Stimulated activated CD4-positive, alpha-beta T cell treated with anti-CD3 and anti-CD28 coated beads, Interleukin-2, amount 100 ng/mL, for 4 hours (primary cell): Measurements from ENCODE around the gene OR1J4.
"Not testable (repeated sequence)": the region's sequence is repeated elsewhere in the genome, so short reads cannot be mapped to it uniquely, and the experiment has no call there.

ENCODE experiments used
- DNase-seq: peaks from one replicate; pipeline ENCODE4 v3.0.0-alpha.2; 2020; ENCODE audit warnings: low read depth

The OR1J4 gene, protein sequence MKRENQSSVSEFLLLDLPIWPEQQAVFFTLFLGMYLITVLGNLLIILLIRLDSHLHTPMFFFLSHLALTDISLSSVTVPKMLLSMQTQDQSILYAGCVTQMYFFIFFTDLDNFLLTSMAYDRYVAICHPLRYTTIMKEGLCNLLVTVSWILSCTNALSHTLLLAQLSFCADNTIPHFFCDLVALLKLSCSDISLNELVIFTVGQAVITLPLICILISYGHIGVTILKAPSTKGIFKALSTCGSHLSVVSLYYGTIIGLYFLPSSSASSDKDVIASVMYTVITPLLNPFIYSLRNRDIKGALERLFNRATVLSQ

DNA sequence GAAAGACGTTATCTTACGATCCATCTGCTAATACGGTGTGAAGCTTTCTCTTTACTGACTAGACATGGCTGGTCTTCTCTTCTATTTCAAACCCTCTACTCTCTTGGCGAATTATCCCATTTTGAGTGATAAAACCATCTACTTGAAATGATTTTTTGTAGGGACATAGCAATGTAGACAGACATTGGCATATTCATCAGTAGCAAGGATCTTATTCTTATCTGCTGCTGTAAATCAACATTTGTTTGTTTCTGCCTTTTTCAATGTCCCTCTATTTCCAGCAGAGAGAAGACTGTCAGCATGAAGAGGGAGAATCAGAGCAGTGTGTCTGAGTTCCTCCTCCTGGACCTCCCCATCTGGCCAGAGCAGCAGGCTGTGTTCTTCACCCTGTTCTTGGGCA, at the start of gene OR1J4:
OR1J4 (plus strand) TSS at position 301 of the 400 bp plus-strand sequence; CDS start at position 301, 0 bp downstream.
- DNase-seq: no peak

DNA sequence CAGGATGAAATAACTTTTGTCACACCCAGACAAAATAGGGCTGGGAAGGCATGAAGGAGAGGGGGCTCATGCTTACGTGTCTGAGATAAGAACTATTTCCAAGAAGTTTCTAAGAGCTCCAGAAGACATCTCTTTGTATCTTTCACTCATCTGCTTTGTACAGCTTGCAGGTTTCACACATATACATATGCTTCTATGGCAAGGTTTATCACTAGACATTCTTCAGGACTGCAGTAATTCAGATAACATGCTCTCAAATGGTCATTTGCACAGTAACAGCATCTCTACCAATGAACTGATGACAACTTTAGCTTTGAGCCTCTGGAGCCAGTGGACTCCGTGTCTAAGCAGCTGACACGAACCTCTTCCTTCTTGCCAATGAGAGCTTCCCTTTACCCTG, 44.4 kb upstream of the OR1J4 start:
- no peak for DNase-seq

DNA sequence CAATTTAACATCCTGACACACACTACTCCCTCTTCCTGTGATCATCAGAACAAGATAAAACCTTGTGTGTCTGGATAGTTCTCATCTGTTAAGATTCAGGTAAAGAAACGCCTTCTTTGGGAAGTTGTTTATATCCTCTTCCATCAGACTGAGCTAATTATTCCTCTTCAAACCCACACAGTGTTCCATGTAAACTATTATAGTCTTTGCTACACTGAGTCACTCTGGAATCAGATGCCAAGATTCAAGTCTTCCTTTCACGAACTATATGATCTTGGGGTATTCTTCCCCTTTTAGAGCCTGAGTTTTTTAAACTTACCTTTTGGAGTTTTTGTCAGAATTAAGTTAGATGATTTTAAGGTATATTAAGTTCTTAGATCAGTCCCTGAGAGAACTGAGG, 43.2 kb upstream of the OR1J4 start:
- DNase-seq: no peak

DNA sequence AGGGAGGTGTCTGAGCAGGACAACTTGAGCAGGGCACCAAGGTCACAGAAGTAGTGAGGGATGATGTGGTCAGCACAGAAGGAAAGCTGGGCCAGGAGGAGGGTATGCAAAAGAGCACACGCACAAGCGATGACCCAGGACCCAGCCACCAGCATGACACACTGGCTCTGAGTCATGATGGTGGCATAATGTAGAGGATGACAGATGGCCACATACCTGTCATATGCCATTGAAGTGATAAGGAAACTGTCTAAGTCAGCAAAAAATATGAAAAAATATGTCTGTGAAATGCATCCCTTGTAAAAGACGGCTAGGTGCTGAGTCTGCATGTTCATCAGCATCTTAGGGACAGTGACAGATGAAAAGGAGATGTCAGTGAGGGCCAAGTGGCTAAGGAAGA, 41.6 kb upstream of the OR1J4 start:
- DNase-seq: no peak

DNA sequence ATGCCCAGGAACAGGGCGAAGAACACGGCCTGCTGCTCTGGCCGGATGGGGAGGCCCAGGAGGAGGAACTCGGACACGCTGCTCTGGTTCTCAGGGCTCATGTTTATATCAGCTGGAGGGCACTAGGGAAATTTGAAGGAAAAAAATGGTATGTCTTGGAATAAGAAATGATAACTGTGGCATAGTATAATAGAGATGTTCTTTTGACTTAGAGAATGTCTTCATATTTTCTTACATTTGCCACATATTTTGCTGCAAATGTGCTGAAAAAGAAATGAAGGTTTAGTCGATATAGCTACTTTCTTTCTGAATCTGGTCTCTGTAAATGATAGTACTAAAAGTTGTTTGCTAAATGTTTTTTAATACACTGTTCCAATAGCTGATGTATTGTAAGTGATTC, 41.1 kb upstream of the OR1J4 start, which contains the start of gene OR1J1:
OR1J1 (minus strand) TSS at position 101 of the 400 bp plus-strand sequence; CDS start at position 101, 0 bp downstream.
- no peak for DNase-seq

DNA sequence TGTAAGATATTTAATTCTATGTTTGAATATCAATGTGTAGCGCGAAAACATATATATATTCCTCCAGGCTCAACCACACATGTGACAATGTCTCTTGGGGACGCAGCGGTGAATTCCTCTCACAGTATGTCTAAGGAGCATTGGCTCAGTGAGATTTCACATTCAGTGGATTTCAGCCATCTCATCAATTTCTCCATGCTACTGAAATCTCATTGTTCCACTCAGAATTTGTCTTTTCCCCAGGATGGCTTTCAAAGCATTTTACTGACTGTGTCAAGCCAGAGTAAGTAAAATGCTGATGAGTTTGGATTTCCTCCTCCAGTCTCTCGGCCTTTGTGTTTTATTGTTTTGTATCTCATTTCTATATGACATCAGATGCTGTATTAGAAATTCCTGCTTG, 39.9 kb upstream of the OR1J4 start:
- no peak for DNase-seq

DNA sequence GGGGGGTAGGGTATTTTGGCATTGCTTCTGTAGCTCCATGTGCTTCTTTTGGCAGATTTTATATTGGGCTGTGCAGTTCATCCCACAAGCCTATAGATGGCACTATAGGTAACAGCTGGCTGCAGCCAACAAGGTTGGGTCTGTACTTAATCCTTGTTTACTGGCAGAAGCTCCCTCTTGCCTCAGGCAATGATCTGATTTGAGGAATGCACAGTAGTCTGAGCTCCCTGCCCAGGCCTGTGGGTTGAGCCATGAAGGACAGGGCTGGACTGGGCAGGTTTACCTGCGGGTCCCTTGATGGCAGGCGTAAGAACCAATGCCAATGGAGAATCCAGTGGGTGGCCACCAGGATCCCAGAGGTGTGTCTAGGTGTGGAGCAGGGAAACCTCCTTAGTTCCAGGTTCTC, 20.1 kb upstream of the OR1J4 start:
- no peak for DNase-seq

DNA sequence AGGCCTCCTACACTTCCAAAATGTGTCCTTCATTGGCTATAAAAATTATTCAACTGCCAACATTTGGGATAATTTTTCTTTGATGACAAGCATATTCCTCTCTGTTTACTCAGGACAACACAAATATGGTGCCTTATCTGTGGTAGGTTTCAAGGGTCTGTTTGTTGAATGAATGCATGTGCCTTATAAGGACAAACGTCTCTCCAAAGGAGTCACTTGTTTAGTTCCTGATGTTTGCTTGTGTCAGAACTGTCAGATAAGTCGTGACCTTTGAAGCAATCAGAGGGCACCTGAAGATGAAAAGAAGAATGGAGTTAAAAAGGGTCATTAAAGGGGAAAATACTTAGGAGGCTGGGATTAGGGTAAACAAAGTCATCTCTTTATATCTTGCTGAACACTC, 12.0 kb upstream of the OR1J4 start:
- DNase-seq: no peak

DNA sequence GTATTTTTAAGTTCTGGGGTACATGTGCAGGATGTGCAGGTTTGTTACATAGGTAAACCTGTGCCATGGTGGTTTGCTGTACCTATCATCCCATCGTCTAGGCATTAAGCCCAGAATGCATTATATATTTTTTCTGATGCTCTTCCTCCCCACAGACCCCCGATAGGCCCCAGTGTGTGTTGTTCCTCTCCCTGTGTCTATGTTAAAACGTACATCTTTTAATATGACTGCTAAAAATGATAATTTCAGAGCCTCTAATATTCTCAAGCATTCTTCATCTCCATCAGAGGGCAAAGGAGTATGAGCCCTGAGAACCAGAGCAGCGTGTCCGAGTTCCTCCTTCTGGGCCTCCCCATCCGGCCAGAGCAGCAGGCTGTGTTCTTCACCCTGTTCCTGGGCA, 8.4 kb upstream of the OR1J4 start, which contains the start of gene OR1J2:
OR1J2 (plus strand) TSS at position 301 of the 400 bp plus-strand sequence; CDS start at position 301, 0 bp downstream.
- DNase-seq: no peak

DNA sequence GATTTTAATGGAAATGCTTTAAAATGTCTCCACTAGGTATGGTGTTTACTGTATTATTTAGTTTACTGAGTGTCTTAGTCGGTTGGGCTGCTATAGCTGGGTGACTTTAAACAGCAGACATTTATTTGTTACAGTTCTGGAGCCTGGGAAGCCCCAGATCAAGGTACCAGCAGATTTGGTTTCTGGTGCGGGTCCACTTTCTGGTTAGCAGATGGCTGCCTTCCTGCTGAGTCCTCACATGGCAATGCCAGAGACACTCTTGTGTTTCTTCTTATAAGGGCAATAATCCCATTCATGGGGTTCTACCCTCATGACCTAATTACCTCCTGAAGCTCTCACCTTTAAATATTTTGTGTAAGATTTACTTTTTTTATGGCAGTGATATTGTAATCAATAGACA, 715 bp upstream of the OR1J4 start:
- no peak for DNase-seq

DNA sequence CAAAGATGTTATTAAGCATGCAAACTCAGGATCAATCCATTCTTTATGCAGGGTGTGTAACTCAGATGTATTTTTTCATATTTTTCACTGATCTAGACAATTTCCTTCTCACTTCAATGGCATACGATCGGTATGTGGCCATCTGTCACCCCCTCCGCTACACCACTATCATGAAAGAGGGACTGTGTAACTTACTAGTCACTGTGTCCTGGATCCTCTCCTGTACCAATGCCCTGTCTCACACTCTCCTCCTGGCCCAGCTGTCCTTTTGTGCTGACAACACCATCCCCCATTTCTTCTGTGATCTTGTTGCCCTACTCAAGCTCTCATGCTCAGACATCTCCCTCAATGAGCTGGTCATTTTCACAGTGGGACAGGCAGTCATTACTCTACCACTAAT, 435 bp downstream of the OR1J4 start:
- no peak for DNase-seq

DNA sequence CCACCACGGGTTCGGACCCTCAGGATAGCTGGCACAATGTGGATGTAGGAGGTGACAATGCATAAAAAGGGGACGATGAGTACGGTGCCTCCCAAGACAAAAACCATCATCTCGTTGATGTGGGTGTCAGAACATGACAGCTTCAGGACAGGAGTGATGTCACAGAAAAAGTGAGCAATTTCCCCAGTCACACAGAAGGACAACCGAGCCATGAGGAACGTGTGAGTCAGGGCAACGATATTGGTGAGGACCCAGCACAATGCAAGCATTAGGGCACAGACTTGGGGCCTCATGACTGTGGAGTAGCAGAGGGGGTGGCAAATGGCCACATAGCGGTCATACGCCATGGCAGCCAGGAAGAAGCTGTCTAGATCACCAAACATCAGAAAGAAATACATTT, 7.7 kb downstream of the OR1J4 start:
- DNase-seq: no peak

DNA sequence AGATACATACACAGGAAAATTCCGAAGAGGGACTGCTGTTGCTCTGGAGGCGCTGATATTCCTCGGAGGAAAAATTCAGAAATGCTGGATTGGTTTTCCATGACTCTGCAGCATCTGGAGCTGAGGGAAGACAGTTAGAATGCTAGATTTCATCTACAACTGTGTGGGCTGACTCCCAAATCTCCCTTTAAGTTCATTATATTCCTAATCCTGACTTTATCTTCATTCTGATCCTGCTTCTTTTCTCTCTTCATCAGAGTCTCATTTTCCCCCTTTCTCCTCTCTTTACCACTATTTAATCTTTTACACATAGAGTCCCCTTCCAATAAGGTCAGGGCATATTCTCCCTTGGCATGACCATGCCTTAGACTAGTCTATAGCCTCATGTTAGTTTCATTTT, 8.3 kb downstream of the OR1J4 start, which contains the start of gene OR1N1:
OR1N1 (minus strand) TSS at position 101 of the 400 bp plus-strand sequence; CDS start at position 101, 0 bp downstream.
- DNase-seq: no peak

DNA sequence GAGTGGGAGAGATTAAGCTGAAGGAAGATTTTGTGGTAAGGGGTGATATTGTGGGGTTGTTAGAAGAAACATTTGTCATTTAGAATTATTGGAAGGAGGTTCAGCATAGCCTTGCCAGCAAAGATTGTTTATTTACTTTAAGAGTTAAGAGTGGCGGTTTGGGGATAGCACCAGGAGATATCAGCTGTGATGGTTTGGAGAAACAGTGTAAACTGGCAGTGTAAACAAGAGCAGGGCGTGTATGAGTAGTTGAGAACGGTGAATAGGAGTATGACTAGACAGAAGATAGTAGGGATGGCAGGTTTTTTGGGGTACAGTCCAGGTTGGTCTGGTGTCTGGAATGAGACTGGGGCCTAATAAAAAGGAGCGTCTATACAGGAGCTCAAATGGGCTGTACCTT, 12.2 kb downstream of the OR1J4 start:
- DNase-seq: not testable (repeated sequence)

DNA sequence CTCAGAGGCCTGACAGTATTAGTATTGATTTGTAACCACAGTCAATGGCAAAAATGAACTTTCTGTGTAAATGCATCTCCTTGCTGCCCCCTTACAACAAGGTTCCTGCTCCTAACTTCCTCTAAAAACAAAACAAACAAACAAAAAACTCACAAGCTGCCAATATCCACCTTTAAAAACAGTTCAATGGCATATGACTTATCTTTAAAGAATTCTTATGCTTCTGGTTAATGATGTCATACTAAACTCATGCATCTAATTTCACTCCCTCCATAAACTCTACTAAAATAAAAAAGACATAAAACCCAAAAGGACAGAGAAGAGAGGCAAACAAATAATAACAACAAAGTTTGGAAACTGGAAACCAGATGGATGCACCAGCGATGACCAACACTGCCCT, 17.2 kb downstream of the OR1J4 start:
- no peak for DNase-seq

DNA sequence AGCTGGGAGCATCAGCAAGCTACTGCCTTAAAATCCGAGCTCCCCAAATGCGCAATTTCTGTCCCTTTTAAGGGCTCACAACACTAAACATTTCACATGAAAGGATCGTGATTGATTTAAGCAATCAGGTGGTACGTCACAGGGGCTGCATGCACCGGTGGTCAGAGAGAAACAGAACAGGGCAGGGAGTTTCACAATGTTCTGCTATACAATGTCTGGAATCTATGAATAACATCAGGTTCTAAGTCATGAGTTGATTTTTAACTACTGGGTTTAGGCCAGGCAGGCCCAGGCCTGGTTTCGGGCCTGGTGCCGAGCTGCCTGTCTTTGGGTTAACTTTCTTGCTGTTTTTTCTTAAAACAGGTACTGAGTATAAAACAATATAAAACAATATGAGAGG, 18.1 kb downstream of the OR1J4 start:
- DNase-seq: not testable (repeated sequence)

DNA sequence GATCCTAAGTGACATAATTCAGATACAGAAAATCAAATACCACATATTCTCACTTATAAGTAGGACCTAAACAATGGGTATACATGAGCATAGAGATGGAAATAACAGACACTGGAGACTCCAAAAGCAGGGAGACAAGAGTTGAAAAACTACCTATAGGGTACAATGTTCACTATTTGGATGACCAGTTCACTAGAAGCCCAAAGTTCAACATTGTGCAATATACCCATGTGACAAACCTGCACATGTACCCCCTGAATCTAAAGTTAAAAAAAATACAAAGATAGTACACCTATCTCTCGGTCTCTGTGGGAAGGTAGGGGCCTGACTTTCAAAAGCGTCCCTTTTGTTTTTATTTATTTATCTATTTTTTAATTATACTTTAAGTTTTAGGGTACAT, 19.8 kb downstream of the OR1J4 start:
- no peak for DNase-seq

DNA sequence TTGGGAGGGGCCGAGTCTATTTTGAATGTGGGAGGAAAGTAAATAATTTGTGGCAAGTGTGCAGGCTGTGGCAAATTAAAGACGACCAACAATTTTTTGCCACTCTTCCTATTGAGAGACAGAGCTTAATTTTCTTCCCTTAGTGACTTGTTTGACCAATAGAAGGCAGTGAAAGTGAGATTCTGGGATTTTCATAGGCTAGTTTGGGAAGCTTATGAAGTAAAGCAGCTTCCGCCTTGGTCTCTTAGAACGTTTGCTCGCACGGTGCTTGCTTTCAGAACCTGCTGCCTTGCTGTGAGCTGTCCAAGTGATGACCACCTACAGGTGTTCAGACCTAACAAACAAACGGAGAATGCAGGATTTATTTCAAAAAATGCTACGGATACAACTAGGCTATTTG, 27.3 kb downstream of the OR1J4 start:
- DNase-seq: no peak

DNA sequence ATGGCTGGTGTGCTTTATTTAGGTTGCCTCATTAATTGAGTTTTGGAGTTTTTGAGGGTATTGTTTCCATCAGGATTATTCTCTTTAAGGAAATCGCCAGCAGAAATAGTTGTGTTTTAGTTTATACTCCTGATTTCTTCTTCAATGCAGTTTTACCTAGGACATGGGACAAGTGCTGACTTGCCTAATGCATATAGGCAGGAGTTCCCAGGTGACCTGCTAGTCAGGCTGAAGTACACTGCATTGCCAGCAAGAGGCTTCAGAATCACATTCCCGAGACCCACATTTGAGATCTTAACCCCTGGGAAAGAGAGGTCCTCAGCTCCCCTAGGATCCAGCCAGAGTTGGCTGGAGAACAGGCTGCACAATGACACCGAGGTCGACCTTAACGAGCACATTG, 32.4 kb downstream of the OR1J4 start:
- DNase-seq: no peak

DNA sequence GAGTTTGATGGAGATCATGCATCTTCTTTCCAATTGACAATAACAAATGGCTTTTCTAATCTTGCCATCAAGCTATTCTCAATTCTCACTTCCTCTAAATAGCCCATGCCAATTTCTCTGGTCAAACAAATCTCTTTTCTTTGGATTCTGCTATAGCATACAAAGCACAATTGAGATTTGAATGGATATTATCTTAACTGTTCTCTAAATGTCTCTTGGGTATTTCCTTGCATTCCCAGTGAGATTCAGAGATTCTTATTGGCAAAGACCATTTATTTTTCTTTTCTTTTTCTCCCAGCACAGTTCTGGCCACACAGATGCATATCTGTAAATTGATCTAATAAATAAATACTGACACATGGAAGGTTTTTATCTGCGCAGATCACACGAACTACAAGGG, 33.9 kb downstream of the OR1J4 start, which contains the start of gene OR1N2:
OR1N2 (plus strand) TSS at position 301 of the 400 bp plus-strand sequence. CDS start 100 bp downstream, outside the sequence.
- no peak for DNase-seq

DNA sequence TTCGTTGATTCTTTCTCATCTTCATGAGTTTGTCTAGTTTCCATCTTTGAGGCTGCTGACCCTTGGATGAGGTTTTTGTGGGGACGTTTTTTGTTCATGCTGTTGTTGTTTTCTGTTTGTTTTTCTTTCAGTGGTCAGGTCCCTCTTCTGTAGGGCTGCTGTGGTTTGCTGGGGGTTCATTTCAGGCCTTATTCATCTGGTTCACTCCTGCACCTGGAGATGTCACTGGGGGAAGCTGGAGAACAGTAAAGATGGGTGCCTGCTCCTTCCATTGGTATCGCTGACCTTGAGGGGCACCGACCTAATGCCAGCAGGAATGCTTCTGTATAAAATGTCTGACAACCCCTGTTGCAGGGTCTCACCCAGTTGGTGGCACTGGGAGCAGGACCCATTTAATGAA, 42.5 kb downstream of the OR1J4 start:
- no peak for DNase-seq

DNA sequence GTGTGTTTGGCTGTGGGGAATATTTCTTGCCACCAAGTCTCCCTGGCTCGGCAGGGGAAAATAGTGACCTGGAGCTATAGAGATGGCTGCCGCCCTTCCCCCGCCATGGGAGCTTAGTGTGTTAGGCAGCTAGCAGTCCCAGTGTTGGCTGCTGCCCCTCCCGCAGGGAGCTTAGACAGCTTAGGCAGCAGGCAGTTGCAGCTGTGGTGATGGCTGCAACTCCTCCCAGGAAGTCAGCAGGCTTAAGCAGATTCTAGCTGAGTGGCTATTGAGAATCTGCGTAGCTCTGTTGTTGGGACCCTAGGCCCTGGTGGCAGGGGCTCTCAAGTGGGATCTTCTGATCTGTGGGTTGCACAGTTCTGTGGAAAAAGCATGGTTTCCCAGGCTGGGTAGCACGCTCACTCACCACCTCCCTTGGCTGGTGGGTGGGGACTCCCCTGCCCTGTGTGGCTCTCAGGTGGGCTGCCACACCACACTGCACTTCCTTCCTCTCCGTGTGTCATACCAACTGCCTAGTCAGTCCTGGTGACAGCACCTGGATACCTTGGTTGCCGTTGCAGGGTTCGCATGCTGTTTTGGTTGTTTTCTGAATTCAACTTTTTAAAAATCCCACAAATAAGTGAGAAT, 43.3 kb downstream of the OR1J4 start:
- no peak for DNase-seq

DNA sequence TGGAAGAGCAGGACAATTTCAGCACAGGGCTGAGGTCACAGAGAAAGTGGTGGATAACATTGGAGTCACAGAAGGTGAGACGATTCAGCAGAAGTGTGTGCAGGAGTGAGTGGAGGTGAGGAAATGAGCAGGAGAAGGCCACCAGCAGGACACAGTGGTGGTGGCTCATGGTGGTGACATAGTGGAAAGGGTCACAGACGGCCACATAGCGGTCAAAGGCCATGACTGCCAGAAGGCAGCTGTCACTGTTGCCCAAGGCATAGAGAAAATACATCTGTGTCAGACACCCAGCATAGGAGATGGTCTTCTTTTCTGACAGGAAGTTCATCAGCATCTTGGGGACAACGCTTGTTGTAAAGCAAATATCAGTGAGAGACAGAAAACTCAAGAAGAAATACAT, 49.0 kb downstream of the OR1J4 start:
- no peak for DNase-seq
